Transverse colon (tissue), 4 donors: ENCODE data around the gene CARF.

ENCODE experiments used
- CTCF ChIP-seq, 5 experiments: fragments of 200-600 bp in 3 of 5; fragments of 450-650 bp in 2 of 5; sonication (generic) in 3 of 5; IDR thresholded peaks; 1 replicate in 2 of 5; 2 replicates in 3 of 5; pipeline ENCODE4 v1.5.1; 2016 to 2017; ENCODE audit warnings: antibody characterized with exemption in 5 of 5, inconsistent platforms in 3 of 5, mild to moderate bottlenecking in 2 of 5, moderate library complexity in 1 of 5
- POLR2A ChIP-seq: fragments of 450-650 bp; IDR thresholded peaks from one replicate; pipeline ENCODE4 v1.6.1; 2016; ENCODE audit warnings: antibody characterized with exemption, mild to moderate bottlenecking, moderate library complexity
- POLR2AphosphoS5 ChIP-seq, 3 donors: sonication (generic); formaldehyde crosslinking; IDR thresholded peaks; one replicate each; pipeline ENCODE4 v1.6.1; 2016; ENCODE audit warnings: antibody characterized with exemption in 3 of 3

DNA sequence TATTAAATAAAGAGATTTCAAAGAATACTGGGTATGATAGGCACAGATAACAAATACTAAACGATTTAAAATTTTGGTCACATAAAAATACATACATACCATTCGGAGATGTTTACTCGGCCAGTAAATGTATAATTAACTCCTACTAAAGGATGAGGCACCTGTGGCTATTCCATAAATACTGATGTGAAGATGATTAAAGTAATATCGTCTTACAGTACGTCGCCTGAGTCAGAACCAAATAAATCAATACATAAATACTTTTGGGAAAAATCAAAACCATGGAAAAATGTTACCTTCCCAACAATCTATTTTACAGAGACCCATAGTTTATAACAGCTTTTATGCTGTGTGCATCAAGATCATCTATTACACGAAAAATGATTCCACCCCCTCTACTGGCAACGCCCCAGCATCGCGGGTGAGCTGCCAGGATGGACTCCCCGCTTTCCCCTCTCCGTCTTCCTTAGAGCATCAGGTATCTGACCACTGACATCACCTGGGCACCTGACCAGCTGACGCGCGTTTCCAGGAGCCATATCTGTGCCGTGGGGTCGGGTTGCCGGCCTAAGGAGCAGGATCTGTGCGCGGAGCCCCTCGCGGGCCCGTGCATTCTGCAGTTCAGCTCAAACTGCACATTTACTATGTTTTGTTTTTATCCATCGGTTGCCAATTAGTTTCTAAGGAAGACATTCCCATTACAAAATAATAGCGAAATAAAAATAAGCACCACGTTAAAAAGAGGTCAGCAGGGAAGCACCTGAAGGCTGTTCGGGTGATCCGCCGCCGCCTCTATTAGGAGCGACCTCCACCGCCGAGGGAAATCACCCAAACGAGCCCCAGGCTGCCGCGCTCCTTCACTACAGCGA lies 41.4 kb upstream of the CARF start:
- no peak for TF ChIP-seq POLR2AphosphoS5 (IDR thresholded peaks at IDR 0.05)
- peak; percentile 30 to 36 (median 34) for TF ChIP-seq CTCF (IDR thresholded peaks at IDR 0.05)
- no peak for TF ChIP-seq POLR2A
